GM12801 (cell line): ENCODE measurements around the gene PAX2.

Source experiments
- CTCF ChIP-seq: IDR thresholded peaks from one replicate; pipeline ENCODE4 v1.5.1; 2011; ENCODE audit warnings: control low read depth; ENCODE audit not compliant: insufficient read length; ENCODE audit errors: extremely low read depth

PAX2 gene

GRCh38 chr10:100863433-100863832 is 118.1 kb downstream of the PAX2 start:
- no peak for TF ChIP-seq CTCF

GRCh38 chr10:100864036-100864885 is 118.9 kb downstream of the PAX2 start:
- TF ChIP-seq CTCF = no peak

GRCh38 chr10:100864978-100865377 is 119.6 kb downstream of the PAX2 start:
- no peak for TF ChIP-seq CTCF

- no peak for TF ChIP-seq CTCF
Observed at GRCh38 chr10:100866010-100866409, 120.6 kb downstream of the PAX2 start.

- TF ChIP-seq CTCF = no peak
Observed at GRCh38 chr10:100866575-100867098, 121.3 kb downstream of the PAX2 start.

- no peak for TF ChIP-seq CTCF
Observed at GRCh38 chr10:100867261-100867963, 122.0 kb downstream of the PAX2 start.

GRCh38 chr10:100868382-100868781 is 123.0 kb downstream of the PAX2 start:
- no peak for TF ChIP-seq CTCF
